SHP77 treated with DMSO at 0.1 percent for 48 hours (cell line): ENCODE results near the gene SLITRK1.

ENCODE experiments used
- DNase-seq: peaks from one replicate; lab custom pipeline; 2025; lab: John Stamatoyannopoulos, UW

The SLITRK1 gene

DNA sequence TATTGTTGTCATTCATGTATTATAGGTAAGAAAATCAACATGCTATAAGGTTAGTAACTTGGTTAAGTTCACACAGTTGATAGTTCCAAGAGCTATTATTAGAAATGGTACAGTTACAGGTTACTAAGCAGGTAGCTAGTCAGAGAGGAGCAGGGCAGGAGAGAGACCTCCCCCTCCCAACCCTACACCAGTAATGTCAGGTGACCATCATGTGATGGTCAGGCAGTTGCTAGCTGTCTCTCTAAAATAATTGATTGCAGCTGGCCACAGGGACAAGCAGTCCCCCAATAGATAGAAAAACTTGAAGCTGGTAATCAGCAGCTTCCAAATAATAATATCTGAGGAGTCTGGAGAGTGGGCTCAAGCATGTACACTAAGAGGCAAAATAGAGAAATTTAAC, 14.6 kb downstream of the SLITRK1 start:
- DNase-seq = no peak

DNA sequence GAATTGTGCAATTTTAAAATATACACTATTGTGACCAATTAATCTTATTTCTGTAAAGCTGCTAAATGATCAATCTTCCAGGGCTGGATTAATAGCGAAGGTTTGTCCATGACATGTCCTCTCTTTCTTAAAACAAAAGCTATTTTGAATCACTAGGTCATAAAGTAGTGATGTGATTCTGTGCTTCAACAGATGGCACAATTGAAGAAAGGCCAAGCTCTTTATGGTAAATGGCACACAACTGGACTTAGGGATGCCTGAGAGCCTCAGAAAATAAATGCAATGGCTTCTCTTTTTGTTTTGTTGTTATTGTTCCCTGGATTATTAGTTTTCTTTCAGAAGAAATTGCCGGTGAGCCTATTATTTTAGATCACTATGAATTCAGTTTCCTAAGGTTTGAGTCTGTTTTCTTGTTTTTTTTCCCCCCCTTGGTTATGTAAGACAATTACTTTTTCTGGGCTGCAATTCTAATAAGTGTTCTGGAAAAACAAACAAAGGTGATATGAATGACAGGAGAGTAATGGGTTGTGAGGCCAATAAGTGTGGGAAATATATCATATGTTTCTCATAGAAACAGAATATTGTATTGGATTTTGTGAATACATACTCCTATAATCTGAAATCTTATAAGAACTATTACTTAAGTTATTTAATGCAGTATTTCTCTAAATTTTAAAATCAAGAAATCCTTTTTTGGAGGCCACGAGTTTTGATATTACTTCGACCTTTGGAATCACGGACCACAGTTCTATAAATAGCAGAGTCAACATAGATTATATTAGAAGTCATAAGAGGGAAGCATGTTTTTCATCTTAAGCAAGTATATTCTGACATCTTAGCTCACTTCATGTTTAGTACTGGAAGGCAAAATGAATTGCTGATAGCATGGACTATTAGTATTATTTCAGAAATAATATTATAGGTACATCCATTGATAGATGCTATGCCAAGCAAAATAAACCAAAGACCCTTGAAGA, 16.8 kb downstream of the SLITRK1 start:
- no peak for DNase-seq

DNA sequence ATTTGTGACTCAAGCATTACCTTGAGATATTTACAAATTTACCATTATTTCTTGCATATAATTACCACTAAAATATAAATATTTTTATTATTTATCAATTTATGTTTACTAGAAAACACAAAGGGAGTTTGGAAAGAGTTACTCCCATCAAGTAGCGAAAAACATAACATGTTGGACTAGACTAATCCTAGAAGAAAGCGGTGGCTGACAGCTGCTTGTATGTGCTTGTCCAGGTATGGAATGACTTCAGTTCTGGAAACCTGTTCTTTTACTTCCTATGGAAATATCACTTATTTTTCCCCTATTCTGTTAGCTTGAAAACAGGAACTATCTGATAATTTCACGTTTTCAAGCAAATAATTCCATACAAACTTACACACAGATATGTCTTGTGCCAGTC, 28.5 kb downstream of the SLITRK1 start:
- DNase-seq = no peak

DNA sequence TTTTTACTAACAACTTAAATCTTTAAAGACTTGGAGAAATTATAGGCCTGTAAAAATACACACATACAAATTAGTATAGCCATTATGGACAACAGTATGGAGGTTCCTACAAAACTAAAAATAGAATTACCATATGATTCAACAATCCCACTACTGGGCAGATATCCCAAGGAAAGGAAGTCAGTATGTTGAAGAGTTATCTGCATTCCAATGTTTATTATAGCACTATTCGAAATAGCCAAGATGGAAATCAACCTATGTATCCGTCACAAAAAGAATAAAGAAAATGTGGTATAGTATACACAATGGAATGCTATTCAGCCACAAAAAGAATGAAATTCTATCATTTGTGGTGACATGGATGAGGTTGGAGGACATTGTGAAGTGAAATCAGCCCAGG, 37.2 kb downstream of the SLITRK1 start:
- DNase-seq = no peak

DNA sequence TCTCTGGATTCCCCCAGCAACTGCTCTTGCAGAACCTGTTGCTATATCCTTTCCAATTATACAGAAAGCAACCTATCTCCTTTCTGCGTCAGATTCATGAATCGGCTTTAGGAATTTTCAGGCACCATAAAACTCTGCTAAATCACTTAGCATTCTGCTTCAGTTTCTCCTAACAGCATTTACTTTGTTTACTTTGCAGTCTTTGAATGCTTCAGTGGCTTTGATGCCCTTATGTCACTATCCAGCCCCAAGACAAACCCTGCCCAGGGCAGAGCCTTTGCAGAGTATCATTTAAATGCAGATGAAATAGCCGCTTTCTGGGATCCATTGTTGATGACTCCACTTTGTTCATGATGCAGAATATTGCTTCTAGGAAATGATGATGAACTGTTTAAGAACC, 43.1 kb downstream of the SLITRK1 start:
- no peak for DNase-seq

DNA sequence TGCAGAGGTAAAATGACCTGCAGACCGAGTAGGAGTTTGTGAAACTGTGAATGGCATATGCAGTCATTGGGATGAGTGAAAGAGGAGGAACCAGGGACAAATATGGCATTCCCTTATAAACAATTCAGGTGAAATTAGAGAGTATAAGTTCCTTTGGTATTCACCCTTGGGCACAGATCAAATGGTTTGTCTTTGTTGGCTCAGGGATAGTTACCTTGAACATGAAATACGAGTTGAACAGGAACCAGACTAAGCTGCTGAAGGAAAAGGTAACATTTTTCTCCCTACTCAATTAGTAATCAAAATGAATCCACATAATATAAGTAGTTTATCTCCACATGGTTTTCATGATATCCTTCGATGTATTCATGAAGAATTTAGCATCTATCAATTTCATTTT, 50.5 kb downstream of the SLITRK1 start:
- no peak for DNase-seq

DNA sequence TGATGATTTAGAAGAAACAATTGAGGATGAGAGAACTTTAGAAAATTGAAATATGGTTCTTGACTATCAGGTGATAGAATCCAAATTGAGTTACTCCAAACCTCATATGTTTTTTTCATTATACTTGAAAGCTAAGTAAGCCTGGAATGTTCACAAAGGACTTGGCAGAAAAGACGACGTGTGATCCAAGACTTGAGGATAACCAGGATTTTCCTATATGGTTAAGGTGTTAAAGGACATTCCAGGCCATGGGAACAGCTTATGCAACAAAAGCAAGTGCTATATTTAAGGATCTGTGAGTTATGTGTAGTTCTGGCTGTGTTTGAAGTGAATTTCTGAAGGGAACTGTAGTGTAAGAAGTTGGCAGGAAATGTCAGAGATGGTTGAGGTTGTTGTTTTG, 52.5 kb downstream of the SLITRK1 start:
- no peak for DNase-seq

DNA sequence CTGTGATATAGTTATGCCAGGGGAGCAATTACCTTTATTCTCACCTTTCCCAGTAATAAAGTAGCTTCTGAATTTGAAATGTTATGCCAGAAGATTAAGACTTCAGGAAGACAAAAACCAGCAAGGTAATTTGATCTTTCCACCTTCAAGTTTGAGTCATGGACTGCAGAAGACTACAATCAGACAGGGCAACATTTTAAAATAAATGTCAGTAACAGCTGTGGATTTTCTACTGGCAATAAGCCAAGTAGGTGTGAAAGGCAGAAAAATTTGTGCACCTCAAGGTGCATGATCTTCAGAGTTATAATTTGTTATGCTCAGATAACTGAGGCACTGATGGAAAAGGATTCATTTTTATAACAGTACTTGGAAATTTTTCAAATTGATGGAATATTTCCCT, 54.9 kb downstream of the SLITRK1 start:
- no peak for DNase-seq
